Ascending aorta (tissue), 2 donors: ENCODE results near the gene APEX2. TPM values are rescaled to one million over a fixed set of nuclear protein-coding genes. Genes with fewer than 3 reads are reported as not detected.

Source experiments
- DNase-seq, 2 donors: peaks; one replicate each; pipeline ENCODE4 v3.0.0-alpha.2; 2019; ENCODE audit warnings: low spot score in 2 of 2
- H3K27ac ChIP-seq, 2 donors: fragments of 200-600 bp; sonication (generic); one replicate each; pipeline ENCODE4 v1.5.1; 2016 to 2017; ENCODE audit warnings: mild to moderate bottlenecking in 1 of 2
- H3K27me3 ChIP-seq: fragments of 200-600 bp; sonication (generic); one replicate; pipeline ENCODE4 v1.5.1; 2017
- H3K36me3 ChIP-seq, 2 donors: fragments of 200-600 bp; sonication (generic); one replicate each; pipeline ENCODE4 v1.5.1; 2016
- H3K4me1 ChIP-seq, 2 donors: fragments of 200-600 bp; sonication (generic); one replicate each; pipeline ENCODE4 v1.5.1; 2016 to 2017; ENCODE audit warnings: mild to moderate bottlenecking in 1 of 2
- H3K4me3 ChIP-seq, 2 donors: fragments of 200-600 bp; sonication (generic); one replicate each; pipeline ENCODE4 v1.5.1; 2016 to 2017; ENCODE audit warnings: mild to moderate bottlenecking in 1 of 2
- H3K9me3 ChIP-seq, 2 donors: fragments of 200-600 bp; sonication (generic); one replicate each; pipeline ENCODE4 v1.5.1; 2016
- CTCF ChIP-seq, 3 experiments: fragments of 200-600 bp in 2 of 3; fragments of 450-650 bp in 1 of 3; sonication (generic) in 2 of 3; IDR thresholded peaks; one replicate each; pipeline ENCODE4 v1.5.1; 2016 to 2019; ENCODE audit warnings: antibody characterized with exemption in 3 of 3, mild to moderate bottlenecking in 1 of 3, moderate library complexity in 1 of 3
- intact Hi-C: fragments of 100-400 bp; cut with DNase I; formaldehyde crosslinking; loops from one replicate; pipeline ENCODE4 v1.15.1; 2023
- total RNA-seq: library from RNA; depleted of rRNA; stranded (reverse); fragments of >200 nt; gene quantifications from one replicate; pipeline ENCODE4 v1.1.0, GENCODE V29; 2016

Gene APEX2
- total RNA-seq, 1 donor from 2014 or later: 31.5 TPM

- Histone ChIP-seq H3K9me3 (no peaks in the 10 kb centered on the region), H3K27ac (no peak overlapping the region), H3K4me1 (no peaks in the 10 kb centered on the region), H3K36me3 (no peaks in the 10 kb centered on the region), H3K27me3 (no peaks in the 10 kb centered on the region), H3K4me3 (peak overlapping the region in 1 of 2 donors; percentile 58)
- intact Hi-C loops: loop anchor here (2.0 to 5.0 kb wide), 3 partner anchors 56 to 810 kb away; partner anchors contain the start of gene APEX2
- no peak for TF ChIP-seq CTCF (IDR thresholded peaks at IDR 0.05)
- DNase-seq: no peak
Observed at GRCh38 chrX:55056820-55057674, 56.9 kb downstream of the APEX2 start.

GRCh38 chrX:55057675-55058249, 57.6 kb downstream of the APEX2 start:
- H3K36me3 ChIP-seq: no peaks in the 10 kb centered on the region
- intact Hi-C loops: loop anchor here (2.0 to 5.0 kb wide), 3 partner anchors 57 to 810 kb away; partner anchors contain the start of gene APEX2
- peak overlapping the region in 1 of 2 donors; percentile 58 for H3K4me3 ChIP-seq
- H3K27ac ChIP-seq: no peak overlapping the region
- H3K9me3 ChIP-seq: no peaks in the 10 kb centered on the region
- H3K27me3 ChIP-seq: no peaks in the 10 kb centered on the region
- DNase-seq: peak in 1 of 2 donors; percentile 62
- TF ChIP-seq CTCF (IDR thresholded peaks at IDR 0.05): peak; percentile 36 to 79 (median 71)
- H3K4me1 ChIP-seq: no peaks in the 10 kb centered on the region

Other genes starting within 250 kb of the APEX2 start
- not detected for gene ITIH6, start 202.1 kb upstream of the APEX2 start, total RNA-seq
- 187 TPM for gene MAGED2, start 192.6 kb upstream of the APEX2 start, total RNA-seq
- gene TRO, start 79.5 kb upstream of the APEX2 start, total RNA-seq: 1.4 TPM
- not detected for gene PFKFB1, start 6.2 kb upstream of the APEX2 start, total RNA-seq
- 6.9 TPM for gene ALAS2, start 30.6 kb downstream of the APEX2 start, total RNA-seq
- not detected for gene PAGE2B, start 74.7 kb downstream of the APEX2 start, total RNA-seq
- gene PAGE2, start 88.7 kb downstream of the APEX2 start, total RNA-seq: not detected
- not detected for gene PAGE5, start 220.0 kb downstream of the APEX2 start, total RNA-seq